Astrocyte (in vitro differentiated cells and primary cell): ENCODE measurements around the gene EME1. TPM values are rescaled to one million over a fixed set of nuclear protein-coding genes. Genes with fewer than 3 reads are reported as not detected.

Source experiments
- DNase-seq: peaks from one replicate; pipeline ENCODE4 v3.0.0-alpha.2; 2010; ENCODE audit warnings: low read depth
- FAIRE-seq: peaks from 2 replicates; lab custom pipeline; 2011; peaks lifted over from hg19 to GRCh38; lab: Jason Lieb, UNC
- H2AFZ ChIP-seq: 2 replicates; pipeline ENCODE4 v1.6.0; 2012; ENCODE audit warnings: low read depth, low read length, inconsistent platforms
- H3K27ac ChIP-seq: 2 replicates; pipeline ENCODE4 v1.5.1; 2011; ENCODE audit warnings: low read depth, low read length, inconsistent platforms
- H3K27me3 ChIP-seq: 2 replicates; pipeline ENCODE4 v1.6.0; 2011; ENCODE audit warnings: low read length, inconsistent platforms; ENCODE audit not compliant: insufficient read depth
- H3K36me3 ChIP-seq: 2 replicates; pipeline ENCODE4 v1.5.1; 2011; ENCODE audit warnings: low read length, inconsistent platforms; ENCODE audit not compliant: insufficient read depth
- H3K4me1 ChIP-seq: 2 replicates; pipeline ENCODE4 v1.5.1; 2011; ENCODE audit warnings: low read length, inconsistent platforms; ENCODE audit not compliant: insufficient read depth
- H3K4me2 ChIP-seq: 2 replicates; pipeline ENCODE4 v1.6.0; 2012; ENCODE audit warnings: low read length, inconsistent platforms
- H3K4me3 ChIP-seq: 2 replicates; pipeline ENCODE4 v1.5.1; 2011; ENCODE audit warnings: low read depth, mild to moderate bottlenecking, low read length, inconsistent platforms; ENCODE audit not compliant: insufficient read depth
- H3K79me2 ChIP-seq: 2 replicates; pipeline ENCODE4 v1.6.0; 2012; ENCODE audit warnings: mild to moderate bottlenecking, low read length, inconsistent platforms; ENCODE audit not compliant: insufficient read depth
- H3K9ac ChIP-seq: 2 replicates; pipeline ENCODE4 v1.6.0; 2012; ENCODE audit warnings: mild to moderate bottlenecking, low read length, inconsistent platforms
- H3K9me3 ChIP-seq: 2 replicates; pipeline ENCODE4 v1.5.1; 2012; ENCODE audit warnings: low read depth, mild to moderate bottlenecking, low read length, inconsistent platforms; ENCODE audit not compliant: insufficient read depth
- H4K20me1 ChIP-seq: 2 replicates; pipeline ENCODE4 v1.6.0; 2012; ENCODE audit warnings: low read length, inconsistent platforms; ENCODE audit not compliant: insufficient read depth
- H3K27ac Mint-ChIP-seq: one replicate; pipeline ENCODE4 v1.8.0; 2021; ENCODE audit warnings: mild to moderate bottlenecking, mixed read lengths; ENCODE audit not compliant: unreplicated experiment
- H3K27me3 Mint-ChIP-seq: one replicate; pipeline ENCODE4 v1.8.0; 2021; ENCODE audit warnings: low read depth, mixed read lengths; ENCODE audit not compliant: unreplicated experiment
- H3K36me3 Mint-ChIP-seq: one replicate; pipeline ENCODE4 v1.8.0; 2021; ENCODE audit warnings: low read depth, mixed read lengths; ENCODE audit not compliant: unreplicated experiment
- H3K4me1 Mint-ChIP-seq: one replicate; pipeline ENCODE4 v1.8.0; 2021; ENCODE audit warnings: low read depth, mixed read lengths; ENCODE audit not compliant: unreplicated experiment
- H3K4me3 Mint-ChIP-seq: one replicate; pipeline ENCODE4 v1.8.0; 2021; ENCODE audit warnings: mild to moderate bottlenecking, moderate library complexity, mixed read lengths; ENCODE audit not compliant: unreplicated experiment
- H3K9me3 Mint-ChIP-seq: one replicate; pipeline ENCODE4 v1.8.0; 2021; ENCODE audit warnings: mild to moderate bottlenecking, mixed read lengths; ENCODE audit not compliant: unreplicated experiment
- EZH2 ChIP-seq: IDR thresholded peaks from 2 replicates; pipeline ENCODE4 v1.6.1; 2012; ENCODE audit warnings: mild to moderate bottlenecking, low read length, inconsistent platforms; ENCODE audit not compliant: insufficient read depth
- total RNA-seq: library from RNA; stranded (reverse); gene quantifications from 2 replicates; pipeline ENCODE4 v1.2.1, GENCODE V29; 2021
- TF ChIP-seq, protein P1 (sequence below): IDR thresholded peaks from 2 replicates; pipeline ENCODE4 v1.5.1; 2011; ENCODE audit warnings: low read depth, mild to moderate bottlenecking, inconsistent platforms, low read length, moderate library complexity; ENCODE audit not compliant: insufficient read depth

The EME1 gene
- total RNA-seq, 1 donor from 2014 or later: 3.1 TPM

DNA sequence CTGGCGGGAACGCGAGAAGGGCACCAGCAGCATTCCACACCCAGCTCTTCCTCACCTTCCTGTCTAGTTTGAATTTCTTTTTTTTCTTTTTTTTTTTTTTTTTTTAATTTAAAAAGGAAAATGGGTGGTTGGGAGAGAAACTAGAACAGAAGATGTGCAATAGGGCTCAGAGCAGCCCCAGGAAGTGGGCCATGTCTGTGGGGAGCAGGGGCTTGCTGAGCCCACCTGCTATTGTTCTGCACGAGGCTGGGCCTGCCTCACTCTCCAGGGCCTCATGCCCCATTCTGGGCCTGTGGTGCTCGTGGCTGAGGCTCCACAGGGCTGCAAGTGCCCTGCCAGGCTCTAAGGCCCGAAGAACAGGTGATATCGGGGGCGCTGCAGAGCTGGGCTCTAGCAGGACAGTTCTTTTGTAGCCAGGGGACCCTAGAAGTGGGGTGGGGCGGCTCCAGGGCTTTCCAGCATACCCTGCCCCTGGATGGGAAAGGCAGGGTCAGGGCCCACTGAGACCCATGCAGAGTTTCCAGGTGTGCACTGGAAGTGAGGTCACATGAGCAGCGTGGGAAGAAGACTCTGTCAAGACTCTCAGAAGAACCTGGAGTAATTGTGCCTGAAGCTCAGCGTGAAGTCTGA, 12.4 kb upstream of the EME1 start:
- Histone ChIP-seq H3K9ac (no peak overlapping the region), H3K27me3 (no peaks in the 10 kb centered on the region), H3K27ac (no peak overlapping the region), H3K4me3 (no peak overlapping the region), H3K79me2 (no peaks in the 10 kb centered on the region), H3K9me3 (no peaks in the 10 kb centered on the region), H3K4me1 (peaks cover 9% of the 10 kb centered on the region), H3K4me2 (no peak overlapping the region), H3K36me3 (peaks cover 13% of the 10 kb centered on the region), H4K20me1 (peaks cover 26% of the 10 kb centered on the region), H2AFZ (no peak overlapping the region)
- TF ChIP-seq EZH2: no peak
- Mint-ChIP-seq H3K27ac (no peak overlapping the region), H3K4me3 (peak overlapping the region; percentile 14), H3K36me3 (peaks cover 9% of the 10 kb centered on the region), H3K9me3 (no peaks in the 10 kb centered on the region), H3K27me3 (no peaks in the 10 kb centered on the region), H3K4me1 (peaks cover 28% of the 10 kb centered on the region)
- DNase-seq (no peak), FAIRE-seq (no peak)

DNA sequence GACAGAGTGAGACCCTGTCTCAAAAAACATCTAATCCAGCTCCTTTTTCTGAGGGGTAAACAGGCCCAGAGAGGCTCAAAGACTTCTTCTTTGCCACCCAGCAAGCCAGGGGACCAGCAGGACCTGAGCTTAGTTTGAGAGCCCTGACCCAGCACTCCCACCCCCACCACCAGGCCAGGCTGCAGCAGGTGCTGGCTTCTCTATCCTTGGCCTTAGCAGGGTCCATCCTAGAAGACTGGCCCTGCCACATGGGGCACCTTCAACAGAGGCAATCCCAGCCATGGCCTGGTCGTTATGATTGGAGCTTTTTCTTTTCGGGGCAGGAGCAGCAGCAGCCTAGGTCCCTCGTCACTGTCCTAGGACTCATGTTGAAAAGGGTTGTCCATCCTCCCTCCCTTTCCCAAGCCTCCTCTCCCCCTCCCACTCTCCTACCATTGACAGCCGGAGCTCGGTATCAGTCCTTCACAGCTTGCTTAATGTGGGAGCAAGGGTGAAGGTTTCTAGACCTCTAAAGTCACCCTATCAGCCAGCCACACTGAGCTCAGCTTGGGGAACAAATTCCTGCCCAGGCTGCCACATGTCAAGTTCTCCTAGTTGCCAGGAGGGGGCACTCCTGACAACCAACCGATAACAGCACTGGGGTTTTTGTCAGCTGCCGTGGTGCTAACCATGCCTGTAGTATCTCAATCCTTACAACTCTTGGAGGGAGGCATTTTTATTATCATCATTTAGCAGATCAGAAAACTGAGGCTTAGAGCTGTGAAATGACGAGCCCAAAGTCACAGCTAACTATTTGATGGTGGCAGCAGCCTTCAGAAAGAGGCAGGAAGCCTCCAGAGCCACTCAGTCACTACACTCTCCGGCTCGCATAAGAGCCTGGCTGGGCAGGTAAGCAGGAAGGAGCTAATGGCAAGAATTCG, 11.2 kb upstream of the EME1 start:
- H3K9me3 Mint-ChIP-seq: no peaks in the 10 kb centered on the region
- no peaks in the 10 kb centered on the region for H3K9me3 ChIP-seq
- no peak overlapping the region for H3K4me3 Mint-ChIP-seq
- FAIRE-seq (no peak), DNase-seq (peak; percentile 36)
- H3K36me3 Mint-ChIP-seq: peaks cover 9% of the 10 kb centered on the region
- H4K20me1 ChIP-seq: peaks cover 31% of the 10 kb centered on the region
- H3K27me3 ChIP-seq: no peaks in the 10 kb centered on the region
- H3K4me3 ChIP-seq: no peak overlapping the region
- no peak overlapping the region for H3K27ac ChIP-seq
- no peaks in the 10 kb centered on the region for H3K27me3 Mint-ChIP-seq
- H3K4me1 ChIP-seq: peaks cover 9% of the 10 kb centered on the region
- H3K4me2 ChIP-seq: no peak overlapping the region
- H3K27ac Mint-ChIP-seq: peak overlapping the region; percentile 23
- no peak for TF ChIP-seq EZH2
- TF ChIP-seq, protein P1, sequence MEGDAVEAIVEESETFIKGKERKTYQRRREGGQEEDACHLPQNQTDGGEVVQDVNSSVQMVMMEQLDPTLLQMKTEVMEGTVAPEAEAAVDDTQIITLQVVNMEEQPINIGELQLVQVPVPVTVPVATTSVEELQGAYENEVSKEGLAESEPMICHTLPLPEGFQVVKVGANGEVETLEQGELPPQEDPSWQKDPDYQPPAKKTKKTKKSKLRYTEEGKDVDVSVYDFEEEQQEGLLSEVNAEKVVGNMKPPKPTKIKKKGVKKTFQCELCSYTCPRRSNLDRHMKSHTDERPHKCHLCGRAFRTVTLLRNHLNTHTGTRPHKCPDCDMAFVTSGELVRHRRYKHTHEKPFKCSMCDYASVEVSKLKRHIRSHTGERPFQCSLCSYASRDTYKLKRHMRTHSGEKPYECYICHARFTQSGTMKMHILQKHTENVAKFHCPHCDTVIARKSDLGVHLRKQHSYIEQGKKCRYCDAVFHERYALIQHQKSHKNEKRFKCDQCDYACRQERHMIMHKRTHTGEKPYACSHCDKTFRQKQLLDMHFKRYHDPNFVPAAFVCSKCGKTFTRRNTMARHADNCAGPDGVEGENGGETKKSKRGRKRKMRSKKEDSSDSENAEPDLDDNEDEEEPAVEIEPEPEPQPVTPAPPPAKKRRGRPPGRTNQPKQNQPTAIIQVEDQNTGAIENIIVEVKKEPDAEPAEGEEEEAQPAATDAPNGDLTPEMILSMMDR: peak; percentile 68
- H3K9ac ChIP-seq: no peak overlapping the region
- peaks cover 31% of the 10 kb centered on the region for H3K4me1 Mint-ChIP-seq
- no peaks in the 10 kb centered on the region for H3K79me2 ChIP-seq
- H3K36me3 ChIP-seq: peaks cover 17% of the 10 kb centered on the region
- H2AFZ ChIP-seq: no peak overlapping the region

DNA sequence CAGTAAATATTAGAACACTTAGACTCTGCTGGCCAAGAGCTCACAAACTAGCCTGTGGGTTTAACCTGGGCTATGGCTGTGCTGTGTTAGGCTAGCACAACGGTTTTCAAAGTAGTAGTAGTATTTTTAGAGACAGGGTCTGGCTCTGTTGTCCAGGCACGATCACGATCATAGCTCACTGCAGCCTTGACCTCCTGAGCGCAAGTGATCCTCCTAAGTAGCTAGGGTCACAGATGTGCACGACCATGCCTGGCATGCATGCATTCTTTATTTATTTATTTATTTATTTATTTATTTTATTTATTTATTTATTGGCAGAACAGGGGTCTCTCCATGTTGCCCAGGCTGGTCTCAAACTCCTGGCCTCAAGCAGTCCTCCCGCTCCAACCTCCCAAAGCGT, 10.4 kb upstream of the EME1 start:
- H3K4me2 ChIP-seq: no peak overlapping the region
- no peak overlapping the region for H3K4me3 ChIP-seq
- H3K79me2 ChIP-seq: no peaks in the 10 kb centered on the region
- Mint-ChIP-seq H3K27ac (no peak overlapping the region), H3K27me3 (no peaks in the 10 kb centered on the region), H3K36me3 (peaks cover 10% of the 10 kb centered on the region), H3K4me3 (no peak overlapping the region), H3K4me1 (peaks cover 31% of the 10 kb centered on the region), H3K9me3 (no peaks in the 10 kb centered on the region)
- H3K4me1 ChIP-seq: peaks cover 9% of the 10 kb centered on the region
- no peak for FAIRE-seq
- no peak for DNase-seq
- H3K36me3 ChIP-seq: peaks cover 13% of the 10 kb centered on the region
- H3K27ac ChIP-seq: no peak overlapping the region
- H3K27me3 ChIP-seq: no peaks in the 10 kb centered on the region
- no peak overlapping the region for H3K9ac ChIP-seq
- peaks cover 31% of the 10 kb centered on the region for H4K20me1 ChIP-seq
- TF ChIP-seq, protein P1: no peak
- TF ChIP-seq EZH2: no peak
- H2AFZ ChIP-seq: no peak overlapping the region
- no peaks in the 10 kb centered on the region for H3K9me3 ChIP-seq
